GM12801 (cell line): Measurements from ENCODE around the gene MARK4.

ENCODE experiments used
- CTCF ChIP-seq: IDR thresholded peaks from one replicate; pipeline ENCODE4 v1.5.1; 2011; ENCODE audit warnings: control low read depth; ENCODE audit not compliant: insufficient read length; ENCODE audit errors: extremely low read depth

MARK4 gene

GRCh38 chr19:45293682-45294081 lies 42.6 kb downstream of the MARK4 start:
- TF ChIP-seq CTCF = no peak

GRCh38 chr19:45294291-45295029 lies 43.4 kb downstream of the MARK4 start:
- no peak for TF ChIP-seq CTCF

GRCh38 chr19:45295873-45296272 lies 44.8 kb downstream of the MARK4 start:
- no peak for TF ChIP-seq CTCF

GRCh38 chr19:45296355-45296754 lies 45.3 kb downstream of the MARK4 start:
- TF ChIP-seq CTCF = no peak

- TF ChIP-seq CTCF = no peak
These were observed 46.6 kb downstream of the MARK4 start for GRCh38 chr19:45297674-45298073.

- TF ChIP-seq CTCF = no peak
These were observed 47.2 kb downstream of the MARK4 start for GRCh38 chr19:45298264-45298663.

GRCh38 chr19:45299719-45300118 lies 48.6 kb downstream of the MARK4 start:
- TF ChIP-seq CTCF = no peak
